ENCODE results near the gene NEMP1.
A peak's percentile ranks its signal among the peaks of the same experiment; 100 is the strongest.
"Not testable (repeated sequence)": the region's sequence is repeated elsewhere in the genome, so short reads cannot be mapped to it uniquely, and the experiment has no call there.

The NEMP1 gene

DNA sequence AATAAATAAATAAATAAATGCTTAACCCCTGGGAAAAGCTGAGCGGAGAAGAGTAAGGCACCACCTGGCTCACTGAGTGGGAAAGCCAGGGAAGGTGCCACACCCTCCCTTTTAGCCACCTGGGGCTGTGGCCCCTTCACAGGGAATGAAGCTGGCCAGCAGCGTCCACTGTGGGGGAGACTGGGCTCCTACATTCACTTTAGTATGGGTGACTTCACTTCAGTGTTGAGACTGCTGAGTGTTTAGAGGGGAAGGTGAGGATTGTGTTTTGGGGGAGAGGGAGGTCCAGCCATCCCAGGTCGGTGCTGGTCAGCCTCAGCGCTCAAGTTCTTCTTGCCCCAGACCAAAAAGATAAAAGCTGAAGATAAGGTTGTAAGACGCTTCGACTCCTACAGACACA, 11.9 kb upstream of the NEMP1 start:
- no peak for DNase-seq

- DNase-seq: peak; percentile 67
Observed at GRCh38 chr12:57089271-57090245, 11.0 kb upstream of the NEMP1 start.

DNA sequence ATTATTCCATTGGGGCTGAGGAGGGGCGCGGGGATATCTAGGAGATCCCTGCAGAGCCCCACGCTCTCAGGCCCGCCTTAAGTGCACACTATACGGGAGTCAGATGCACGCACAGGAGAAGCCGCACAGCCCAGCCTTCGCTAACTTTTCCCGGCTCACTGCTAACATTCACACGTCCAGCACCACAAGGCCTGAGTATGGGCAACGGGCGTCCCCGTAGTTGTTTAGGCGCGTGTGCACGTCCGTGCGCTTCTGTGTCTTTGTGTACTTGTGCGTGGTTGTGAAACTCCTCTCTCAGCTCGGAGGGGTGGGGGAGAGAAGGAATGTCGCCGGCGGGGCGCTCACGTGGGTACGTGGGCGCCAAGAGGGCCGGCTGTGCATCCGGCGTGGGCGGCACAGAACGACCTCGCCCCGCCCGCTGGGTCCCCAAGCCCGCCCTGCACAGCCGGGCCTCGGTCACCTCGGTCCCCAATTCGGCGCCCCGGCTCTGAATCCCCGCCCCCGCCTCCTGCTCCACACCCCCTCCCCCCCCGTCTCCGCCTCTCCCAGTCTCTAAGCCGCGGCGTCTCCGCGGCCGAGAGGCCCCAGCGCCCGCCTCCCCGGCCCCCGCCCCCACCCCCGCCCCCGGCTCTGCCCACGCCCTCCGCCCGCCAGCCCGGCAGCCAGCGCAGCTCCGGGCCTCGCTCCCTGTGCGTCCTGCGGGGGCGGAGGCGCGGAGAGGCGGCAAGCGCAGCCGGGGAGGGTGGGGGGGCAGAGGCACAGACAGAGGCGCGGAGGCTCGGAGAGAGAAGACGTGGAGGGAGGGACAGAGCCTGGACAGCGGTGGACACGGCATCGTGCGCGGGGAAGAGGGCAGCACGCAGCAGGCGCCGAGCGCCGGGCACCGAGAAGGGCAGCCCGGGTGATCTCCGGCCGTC, 10.0 kb upstream of the NEMP1 start, which contains the start of gene NAB2:
NAB2 (plus strand) TSS at position 761 of the 917 bp plus-strand sequence. CDS start 158 bp downstream, outside the sequence.
- DNase-seq: peak; percentile 98

DNA sequence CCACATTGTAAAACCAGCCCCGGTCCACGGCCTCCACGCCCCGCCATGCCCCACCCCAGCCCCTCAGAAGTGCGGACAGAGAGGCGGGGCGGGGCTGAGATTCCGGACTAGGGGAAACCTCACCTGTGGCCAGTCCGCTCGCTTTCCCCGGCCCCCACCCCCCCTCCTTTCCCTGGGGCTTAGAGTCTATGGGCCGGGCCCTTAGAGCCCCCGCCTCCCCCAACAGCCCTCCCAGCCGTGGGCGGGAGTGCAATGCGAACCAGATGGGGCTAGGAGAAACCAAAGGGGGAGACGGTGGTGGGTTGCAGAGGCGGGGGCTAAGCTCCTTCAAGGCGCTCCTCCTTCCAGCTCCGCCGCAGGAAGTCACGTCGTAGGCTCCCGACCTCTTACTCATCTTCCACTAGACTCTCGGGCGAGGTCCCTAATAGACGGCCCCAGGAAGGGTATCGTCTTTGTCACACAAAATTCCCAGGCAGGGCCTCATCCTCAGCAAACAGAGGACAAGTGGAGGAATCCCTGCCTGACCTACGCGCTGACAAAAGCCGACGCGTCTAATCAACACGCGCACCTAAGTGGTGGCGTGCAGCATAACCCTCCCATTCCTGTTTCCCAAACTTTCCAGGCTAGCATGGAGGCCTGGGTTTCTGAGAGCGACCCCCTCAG, 9.2 kb upstream of the NEMP1 start:
- peak; percentile 99 for DNase-seq

GRCh38 chr12:57087010-57087690, 8.6 kb upstream of the NEMP1 start:
- DNase-seq: peak; percentile 95

- peak; percentile 88 for DNase-seq
Observed at GRCh38 chr12:57086493-57087009, 8.0 kb upstream of the NEMP1 start.

GRCh38 chr12:57085999-57086492, 7.5 kb upstream of the NEMP1 start:
- DNase-seq: peak; percentile 77

- DNase-seq: no peak
Observed at GRCh38 chr12:57080855-57081254, 2.3 kb upstream of the NEMP1 start.

DNA sequence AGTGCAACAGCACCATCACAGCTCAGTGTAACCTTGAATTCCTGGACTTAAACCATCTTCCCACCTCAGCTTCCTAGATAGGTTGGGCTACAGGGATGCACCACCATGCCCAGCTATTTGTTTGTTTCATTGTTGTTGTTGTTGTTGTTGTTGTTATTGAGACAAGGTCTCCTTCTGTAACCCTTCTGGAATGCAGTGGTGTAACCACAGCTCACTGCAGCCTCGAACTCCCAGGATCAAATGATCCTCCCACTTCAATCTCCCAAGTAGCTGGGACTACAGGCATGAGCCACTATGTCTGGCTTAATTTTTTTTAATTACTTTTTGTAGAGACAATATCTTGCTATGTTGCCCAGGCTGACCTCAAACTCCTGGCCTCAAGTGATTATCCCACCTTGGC, 1.2 kb upstream of the NEMP1 start:
- no peak for DNase-seq

DNA sequence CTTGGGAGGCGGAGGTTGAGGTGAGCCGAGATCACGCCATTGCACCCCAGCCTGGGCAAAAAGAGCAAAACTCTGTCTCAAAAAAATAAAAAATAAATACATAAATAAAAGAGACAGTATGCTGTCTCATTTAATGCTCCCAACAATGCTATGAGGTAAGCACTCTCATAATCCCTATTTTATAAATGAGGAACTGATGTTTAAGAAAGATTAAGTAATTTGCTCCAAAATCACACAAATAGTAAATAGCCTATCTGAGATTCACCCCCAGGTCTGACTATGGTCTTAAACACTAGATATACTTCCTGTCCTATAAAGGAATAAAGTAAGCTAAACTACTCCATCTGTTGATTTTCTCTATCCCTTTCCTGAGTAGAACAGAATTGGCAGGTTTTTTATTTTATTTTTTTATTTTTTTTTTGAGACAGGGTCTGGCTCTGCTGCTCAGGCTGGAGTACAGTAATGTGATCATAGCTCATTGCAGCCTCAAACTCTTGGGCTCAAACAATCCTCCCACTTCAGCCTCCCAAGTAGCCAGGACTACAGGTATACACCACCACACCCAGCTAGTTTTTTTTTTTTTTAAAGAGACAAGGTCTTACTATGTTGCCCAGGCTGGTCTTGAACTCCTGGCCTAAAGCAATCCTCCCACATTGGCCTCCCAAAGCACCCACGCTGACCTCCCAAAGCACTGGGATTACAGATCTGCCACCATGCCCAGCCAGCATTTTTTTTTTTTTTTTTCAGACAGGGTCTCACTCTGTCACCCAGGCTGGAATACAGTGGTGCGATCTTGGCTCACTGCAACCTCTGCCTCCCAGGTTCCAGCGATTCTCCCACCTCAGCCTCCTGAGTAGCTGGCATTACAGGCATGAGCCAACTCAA, 4.8 kb downstream of the NEMP1 start:
- DNase-seq: not testable (repeated sequence)

- DNase-seq: peak; percentile 56
Observed at GRCh38 chr12:57072661-57073060, 5.9 kb downstream of the NEMP1 start.

DNA sequence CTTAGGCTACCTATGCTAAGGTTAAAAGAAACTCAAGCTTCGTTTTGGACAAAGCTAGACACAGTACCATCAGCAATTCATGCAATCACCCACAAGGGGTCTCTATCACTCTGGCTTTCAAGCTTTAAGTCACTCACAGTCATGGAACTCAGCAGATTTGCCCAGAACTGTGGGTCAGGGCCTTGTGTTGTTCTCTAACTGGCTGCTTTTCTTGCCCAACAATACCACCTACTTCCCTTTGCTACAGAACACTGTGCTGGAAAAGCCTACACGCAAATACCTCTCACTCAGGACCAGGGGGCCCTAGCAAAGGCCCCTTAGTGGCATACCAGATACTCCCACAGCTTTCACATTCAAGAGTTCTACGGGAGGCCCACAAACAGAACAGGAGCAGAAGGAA, 9.1 kb downstream of the NEMP1 start:
- DNase-seq: peak; percentile 80

DNA sequence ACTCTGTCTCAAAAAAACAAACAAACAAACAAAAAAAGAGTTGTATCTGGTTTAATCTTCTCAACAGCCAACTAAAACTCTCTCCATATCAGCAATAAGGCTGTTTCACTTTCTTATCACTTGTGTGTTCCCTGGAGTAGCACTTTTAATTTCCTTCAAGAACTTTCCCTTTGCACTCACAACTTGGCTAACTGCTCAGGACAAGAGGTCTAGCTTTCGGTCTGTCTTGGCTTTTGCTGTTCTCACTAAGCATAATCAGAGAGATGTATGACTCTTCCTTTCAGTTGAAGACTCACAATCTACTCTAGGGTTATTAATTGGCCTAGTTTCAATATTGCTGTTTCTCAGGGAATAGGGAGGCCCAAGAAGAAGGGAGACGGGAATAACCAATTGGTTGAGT, 12.3 kb downstream of the NEMP1 start:
- DNase-seq: no peak

DNA sequence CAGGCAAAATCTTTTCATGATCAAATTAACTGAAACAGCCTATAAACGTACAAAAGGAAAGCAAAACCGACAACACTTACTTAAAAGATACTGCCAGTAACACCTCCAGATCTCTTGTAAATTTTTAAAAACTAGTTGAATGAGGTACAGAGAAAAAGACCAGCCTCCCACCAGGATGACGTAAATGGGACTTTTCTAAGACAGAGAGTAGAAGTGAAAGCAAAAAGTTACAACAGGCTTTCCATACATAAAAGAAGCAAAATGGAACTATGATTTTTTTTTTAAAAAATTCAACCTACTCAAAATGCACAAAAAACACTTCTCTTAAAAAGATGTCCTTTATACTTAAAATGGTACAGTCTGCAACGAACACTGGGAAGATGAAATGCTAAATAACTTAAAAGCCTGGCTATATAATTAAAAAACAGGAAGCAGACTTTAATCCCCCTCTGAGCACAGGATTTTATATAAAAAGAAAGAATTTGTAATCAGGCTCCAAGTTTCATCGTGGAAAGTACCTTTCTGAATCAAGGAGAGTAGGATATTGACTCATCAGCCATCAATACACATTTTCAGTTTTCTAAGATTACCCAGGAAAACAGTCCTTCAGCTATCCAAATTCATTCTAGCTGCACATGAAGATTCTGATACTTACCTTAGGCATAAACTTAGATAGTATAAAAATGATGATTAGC, 14.5 kb downstream of the NEMP1 start:
- DNase-seq: no peak

GRCh38 chr12:57058454-57058853, 20.1 kb downstream of the NEMP1 start:
- DNase-seq: no peak

DNA sequence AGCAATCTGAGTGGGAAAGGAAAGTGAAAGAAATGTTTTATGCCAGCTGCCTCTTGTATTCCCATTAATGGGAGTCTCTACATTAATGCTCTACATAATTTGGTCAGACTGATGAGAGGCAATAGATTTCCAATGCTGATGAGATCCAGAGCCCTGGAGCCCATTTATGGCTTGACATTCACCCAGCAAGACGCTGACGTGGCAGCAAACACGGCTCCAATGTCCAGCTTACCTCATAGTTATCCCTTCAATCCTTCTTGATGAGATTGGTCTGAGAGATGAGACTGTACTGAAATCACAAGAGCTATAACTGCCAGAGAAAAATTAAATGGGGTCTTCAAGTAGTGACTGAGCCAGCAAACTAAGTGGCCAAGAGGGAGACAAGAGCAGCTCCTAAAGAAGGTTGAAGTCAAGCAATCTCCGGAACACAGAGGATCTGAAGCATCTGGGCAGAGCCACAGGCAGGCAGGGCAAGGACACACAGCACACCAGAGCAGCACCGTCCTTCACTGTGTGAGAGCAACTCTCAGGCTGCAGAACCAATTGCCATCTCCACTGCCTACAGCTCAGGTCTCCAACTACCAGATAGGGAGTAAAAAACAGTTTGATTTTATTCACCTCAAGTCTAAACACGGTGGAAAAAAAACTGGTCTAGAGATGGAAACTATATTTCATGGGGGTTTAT, 21.4 kb downstream of the NEMP1 start:
- DNase-seq: no peak

- DNase-seq: no peak
Observed at GRCh38 chr12:57055824-57056223, 22.8 kb downstream of the NEMP1 start.

- DNase-seq: not testable (repeated sequence)
Observed at GRCh38 chr12:57053901-57054300, 24.7 kb downstream of the NEMP1 start.

DNA sequence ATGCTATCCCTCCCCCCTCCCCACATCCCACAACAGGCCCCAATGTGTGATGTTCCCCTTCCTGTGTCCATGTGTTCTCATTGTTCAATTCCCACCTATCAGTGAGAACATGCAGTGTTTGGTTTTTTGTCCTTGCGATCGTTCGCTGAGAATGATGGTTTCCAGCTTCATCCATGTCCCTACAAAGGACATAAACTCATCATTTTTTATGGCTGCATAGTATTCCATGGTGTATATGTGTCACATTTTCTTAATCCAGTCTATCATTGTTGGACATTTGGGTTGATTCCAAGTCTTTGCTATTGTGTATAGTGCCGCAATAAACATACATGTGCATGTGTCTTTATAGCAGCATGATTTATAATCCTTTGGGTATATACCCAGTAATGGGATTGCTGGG, 25.4 kb downstream of the NEMP1 start:
- DNase-seq: not testable (repeated sequence)

Measured in fibroblast of skin of right biceps (primary cell).